GM21381 (cell line): ENCODE data around the gene CIPC.

Source experiments
- ATAC-seq: cut with Tn5 transposase; IDR thresholded peaks from one replicate; pipeline ENCODE4 v1.9.1; 2021; ENCODE audit warnings: mild to moderate bottlenecking, moderate library complexity; ENCODE audit not compliant: unreplicated experiment

Gene CIPC

GRCh38 chr14:77145975-77146740 lies 48.1 kb downstream of the CIPC start:
- ATAC-seq: no peak

- no peak for ATAC-seq
These were observed 50.6 kb downstream of the CIPC start for GRCh38 chr14:77148510-77149231.

- no peak for ATAC-seq
These were observed 53.2 kb downstream of the CIPC start for GRCh38 chr14:77151245-77151644.

DNA sequence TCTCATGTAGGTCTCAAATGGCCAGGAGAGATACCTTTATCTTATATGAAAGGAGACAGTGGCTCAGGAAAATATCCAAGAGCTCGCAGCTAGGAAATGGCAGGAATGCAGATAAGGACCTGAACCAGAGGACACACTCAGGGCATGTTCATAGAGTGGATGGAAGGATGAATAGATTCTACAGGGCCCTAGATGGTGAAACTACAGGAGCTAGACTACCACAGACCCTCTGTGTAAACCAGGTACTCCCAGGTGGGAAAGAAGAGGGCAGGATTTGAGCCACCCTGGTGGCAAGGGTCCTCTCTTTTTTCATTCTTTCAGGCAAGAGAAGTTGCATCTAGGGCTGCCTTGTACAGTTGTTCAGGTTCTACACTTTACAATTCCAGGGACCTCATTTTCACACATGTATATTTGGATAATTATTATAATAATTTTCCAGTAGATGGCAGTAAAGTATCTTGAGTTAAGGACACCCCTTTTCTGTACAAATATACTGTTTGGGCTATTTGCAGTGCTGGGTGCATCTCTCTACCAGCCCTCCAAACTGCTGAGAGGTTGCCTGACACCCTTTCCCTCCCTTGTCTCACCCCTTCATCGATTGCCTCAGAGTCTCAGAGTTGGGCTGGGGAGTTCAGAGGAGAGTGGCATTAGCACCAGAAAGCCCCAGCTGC lies 54.0 kb downstream of the CIPC start:
- ATAC-seq: no peak

- ATAC-seq: no peak
These were observed 55.7 kb downstream of the CIPC start for GRCh38 chr14:77153802-77154201.

GRCh38 chr14:77154421-77154820 lies 56.4 kb downstream of the CIPC start:
- no peak for ATAC-seq

GRCh38 chr14:77155083-77155482 lies 57.0 kb downstream of the CIPC start:
- no peak for ATAC-seq

DNA sequence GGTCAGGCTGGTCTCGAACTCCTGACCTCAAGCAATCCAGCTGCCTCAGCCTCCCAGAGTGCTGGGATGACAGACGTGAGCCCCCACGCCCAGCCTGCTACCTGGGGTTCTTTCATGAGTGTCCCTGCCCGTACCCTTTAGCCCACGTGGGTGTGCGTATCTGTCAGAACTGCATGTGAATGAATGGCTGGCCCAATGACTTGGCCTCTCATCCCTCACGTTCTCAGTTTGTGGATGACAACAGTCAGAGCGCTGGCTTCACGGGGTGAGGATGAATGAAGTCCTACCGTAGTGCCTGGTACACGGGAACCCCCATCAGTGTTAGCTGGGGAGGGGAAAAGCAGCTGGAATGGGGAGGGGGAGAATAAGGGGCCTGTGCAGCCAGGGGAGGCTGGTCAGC lies 59.7 kb downstream of the CIPC start:
- ATAC-seq: no peak

- ATAC-seq: no peak
These were observed 60.3 kb downstream of the CIPC start for GRCh38 chr14:77158175-77158881.

- no peak for ATAC-seq
These were observed 60.8 kb downstream of the CIPC start for GRCh38 chr14:77158882-77159255.

- no peak for ATAC-seq
These were observed 63.0 kb downstream of the CIPC start for GRCh38 chr14:77161011-77161410.
